DOHH2 (cell line): ENCODE data around the gene CETP.
A peak's percentile ranks its signal among the peaks of the same experiment; 100 is the strongest.

Experiments used
- CTCF ChIP-seq: fragments of 200-600 bp; sonication (generic); IDR thresholded peaks from one replicate; pipeline ENCODE4 v1.5.1; 2014; ENCODE audit warnings: antibody characterized with exemption, mild to moderate bottlenecking, low read depth, low read length; ENCODE audit not compliant: poor library complexity, severe bottlenecking
- EZH2phosphoT487 ChIP-seq: fragments of 200-600 bp; sonication (generic); IDR thresholded peaks from 2 replicates; pipeline ENCODE4 v1.6.1; 2017; ENCODE audit warnings: borderline replicate concordance, mild to moderate bottlenecking, antibody characterized with exemption, low read length, moderate library complexity, mixed read lengths

GRCh38 chr16:56956756-56957155, 5.0 kb upstream of the CETP start:
- TF ChIP-seq CTCF, result peak; percentile 46
- TF ChIP-seq EZH2phosphoT487, result no peak
